Mesendoderm (in vitro differentiated cells): ENCODE results near the gene PLCB1.

Experiments
- DNase-seq: peaks from one replicate; pipeline ENCODE4 v3.0.0; 2013
- H2AK5ac ChIP-seq: 2 replicates; pipeline ENCODE4 v1.6.1; 2013; ENCODE audit warnings: low read length, inconsistent platforms
- H2BK120ac ChIP-seq: 2 replicates; pipeline ENCODE4 v1.6.1; 2013; ENCODE audit warnings: low read depth, mild to moderate bottlenecking, low read length, moderate library complexity, mixed read lengths
- H2BK15ac ChIP-seq: replicated peaks from 2 replicates; pipeline ENCODE4 v1.6.1; 2013; ENCODE audit warnings: low read depth, mild to moderate bottlenecking, moderate library complexity
- H2BK5ac ChIP-seq: 2 replicates; pipeline ENCODE4 v1.6.1; 2013; ENCODE audit warnings: low read length, inconsistent platforms
- H3K18ac ChIP-seq: 2 replicates; pipeline ENCODE4 v1.6.1; 2013; ENCODE audit warnings: mild to moderate bottlenecking, low read length, mixed read lengths
- H3K23ac ChIP-seq: one replicate; pipeline ENCODE4 v1.6.1; 2013; ENCODE audit warnings: low read length
- H3K27ac ChIP-seq: 2 replicates; pipeline ENCODE4 v1.5.1; 2013; ENCODE audit warnings: low read depth, mild to moderate bottlenecking, inconsistent platforms, low read length, moderate library complexity
- H3K27me3 ChIP-seq: 2 replicates; pipeline ENCODE4 v1.6.1; 2013; ENCODE audit warnings: low read length, control low read depth, mild to moderate bottlenecking, inconsistent platforms; ENCODE audit not compliant: insufficient read depth, poor library complexity
- H3K36me3 ChIP-seq: 2 replicates; pipeline ENCODE4 v1.6.1; 2013; ENCODE audit warnings: low read length, inconsistent platforms; ENCODE audit not compliant: control insufficient read depth, insufficient read depth
- H3K4ac ChIP-seq: one replicate; pipeline ENCODE4 v1.6.1; 2013; ENCODE audit warnings: low read depth, mild to moderate bottlenecking, low read length, moderate library complexity
- H3K4me1 ChIP-seq: 2 replicates; pipeline ENCODE4 v1.6.1; 2013; ENCODE audit warnings: low read depth, low read length, inconsistent platforms; ENCODE audit not compliant: control insufficient read depth
- H3K4me2 ChIP-seq: 2 replicates; pipeline ENCODE4 v1.6.1; 2013; ENCODE audit warnings: low read length
- H3K4me3 ChIP-seq: 2 replicates; pipeline ENCODE4 v1.5.1; 2013; ENCODE audit warnings: mild to moderate bottlenecking, low read length
- H3K56ac ChIP-seq: one replicate; pipeline ENCODE4 v1.6.1; 2013; ENCODE audit warnings: low read length
- H3K79me1 ChIP-seq: 2 replicates; pipeline ENCODE4 v1.6.1; 2013; ENCODE audit warnings: low read length, inconsistent platforms
- H3K79me2 ChIP-seq: 2 replicates; pipeline ENCODE4 v1.6.1; 2013; ENCODE audit warnings: mild to moderate bottlenecking, low read length; ENCODE audit not compliant: control insufficient read depth, insufficient read depth
- H3K9ac ChIP-seq: 2 replicates; pipeline ENCODE4 v1.6.1; 2013; ENCODE audit warnings: low read length, inconsistent platforms
- H4K5ac ChIP-seq: one replicate; pipeline ENCODE4 v1.6.1; 2013; ENCODE audit warnings: low read length
- H4K8ac ChIP-seq: one replicate; pipeline ENCODE4 v1.6.1; 2013; ENCODE audit warnings: low read depth, mild to moderate bottlenecking, control low read depth, low read length, moderate library complexity
- WGBS: extraction: QIAGEN DNeasy Blood & Tissue Kit; methylation state at CpG from one replicate; pipeline ENCODE4 v1.1.7; 2013; ENCODE audit warnings: low lambda C conversion rate, missing lambda C conversion rate; ENCODE audit not compliant: insufficient coverage; ENCODE audit errors: extremely low coverage; 5-methylcytosine and 5-hydroxymethylcytosine counted together

Gene PLCB1

DNA sequence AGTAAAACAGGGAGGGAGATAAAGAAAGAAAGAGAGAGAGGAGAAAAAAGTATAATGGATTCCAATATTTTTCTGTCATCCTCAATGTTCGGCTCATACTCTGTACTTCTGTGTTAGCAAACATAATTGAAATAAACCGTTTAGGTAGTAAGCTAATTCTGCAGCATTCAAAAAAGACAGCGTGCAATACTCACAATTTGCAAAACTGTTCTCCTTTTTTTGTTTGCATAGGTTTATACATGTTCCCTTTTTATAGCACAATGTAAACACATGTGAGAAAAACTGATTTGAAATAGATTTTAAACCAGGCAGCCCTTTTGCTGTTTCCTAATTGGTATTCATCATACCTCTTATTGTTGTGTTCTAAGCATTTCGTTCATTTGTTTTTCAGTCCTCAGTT, 188.9 kb downstream of the PLCB1 start:
- Histone ChIP-seq H4K8ac (no peak overlapping the region), H3K56ac (no peak overlapping the region), H3K18ac (no peak overlapping the region), H3K9ac (no peak overlapping the region), H3K4me3 (no peak overlapping the region), H3K4me2 (no peak overlapping the region), H3K4me1 (peaks cover 2% of the 10 kb centered on the region), H2BK15ac (no peak overlapping the region), H3K36me3 (no peaks in the 10 kb centered on the region), H3K27me3 (no peaks in the 10 kb centered on the region), H3K27ac (no peak overlapping the region), H4K5ac (no peak overlapping the region), H2AK5ac (no peak overlapping the region), H3K4ac (no peak overlapping the region), H2BK5ac (no peak overlapping the region), H3K79me2 (no peaks in the 10 kb centered on the region), H2BK120ac (no peak overlapping the region), H3K79me1 (no peaks in the 10 kb centered on the region), H3K23ac (no peak overlapping the region)
- DNase-seq: no peak
- no CpG with 5 or more reads among the region's 4 CpGs for WGBS

DNA sequence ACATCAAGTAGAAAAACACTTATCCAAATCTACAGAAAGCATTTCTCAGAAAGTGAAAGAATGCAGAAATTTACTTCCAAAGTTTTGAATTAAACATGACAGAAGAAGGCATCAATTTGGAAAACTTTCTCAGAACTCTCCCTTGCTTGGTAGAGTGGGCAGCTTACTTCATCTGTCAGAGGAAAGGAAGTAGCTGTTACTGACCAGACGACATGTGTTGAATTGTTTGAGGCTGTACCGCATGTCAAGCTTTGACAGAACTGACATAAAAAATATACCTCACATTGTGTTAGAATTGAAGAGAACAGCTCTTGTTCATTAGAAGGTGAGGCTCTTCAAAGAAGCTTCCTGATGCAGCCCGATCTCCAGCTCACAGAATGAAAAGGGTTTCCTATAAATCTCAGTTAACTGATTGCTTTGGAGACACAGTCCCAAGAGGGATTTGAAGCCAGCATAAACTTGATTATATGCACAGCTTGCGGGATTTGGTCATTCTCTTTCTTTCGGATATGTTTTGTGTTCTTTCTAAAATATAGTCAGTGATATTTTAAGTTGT, 190.7 kb downstream of the PLCB1 start:
- DNase-seq: no peak
- no peak overlapping the region for H3K4ac ChIP-seq

GRCh38 chr20:8326191-8326590, 194.1 kb downstream of the PLCB1 start:
- no peak overlapping the region for H3K18ac ChIP-seq
- H2BK5ac ChIP-seq: no peak overlapping the region
- no peak overlapping the region for H3K23ac ChIP-seq
- no CpG with 5 or more reads among the region's 3 CpGs for WGBS
- no peak overlapping the region for H3K9ac ChIP-seq
- H3K79me2 ChIP-seq: no peaks in the 10 kb centered on the region
- no peak overlapping the region for H3K4me3 ChIP-seq
- no peaks in the 10 kb centered on the region for H3K79me1 ChIP-seq
- H2BK15ac ChIP-seq: no peak overlapping the region
- H3K36me3 ChIP-seq: no peaks in the 10 kb centered on the region
- H3K27me3 ChIP-seq: no peaks in the 10 kb centered on the region
- H3K27ac ChIP-seq: no peak overlapping the region
- H3K56ac ChIP-seq: no peak overlapping the region
- no peak overlapping the region for H2BK120ac ChIP-seq
- H3K4me1 ChIP-seq: peaks cover 2% of the 10 kb centered on the region
- H3K4ac ChIP-seq: no peak overlapping the region
- no peak overlapping the region for H2AK5ac ChIP-seq
- no peak overlapping the region for H4K5ac ChIP-seq
- DNase-seq: no peak
- H3K4me2 ChIP-seq: no peak overlapping the region
- H4K8ac ChIP-seq: no peak overlapping the region

More for the DNA sequence above, 190.7 kb downstream of the PLCB1 start:
- Histone ChIP-seq H4K8ac (no peak overlapping the region), H2BK5ac (no peak overlapping the region), H3K27ac (no peak overlapping the region), H3K4me2 (no peak overlapping the region), H3K36me3 (no peaks in the 10 kb centered on the region), H3K79me1 (no peaks in the 10 kb centered on the region), H3K79me2 (no peaks in the 10 kb centered on the region), H2BK15ac (no peak overlapping the region), H2AK5ac (no peak overlapping the region), H3K4me3 (no peak overlapping the region), H4K5ac (no peak overlapping the region), H3K4me1 (peaks cover 2% of the 10 kb centered on the region), H3K18ac (no peak overlapping the region), H3K23ac (no peak overlapping the region), H3K9ac (no peak overlapping the region), H3K27me3 (no peaks in the 10 kb centered on the region), H3K56ac (no peak overlapping the region), H2BK120ac (no peak overlapping the region)
- no CpG with 5 or more reads among the region's 5 CpGs for WGBS

DNA sequence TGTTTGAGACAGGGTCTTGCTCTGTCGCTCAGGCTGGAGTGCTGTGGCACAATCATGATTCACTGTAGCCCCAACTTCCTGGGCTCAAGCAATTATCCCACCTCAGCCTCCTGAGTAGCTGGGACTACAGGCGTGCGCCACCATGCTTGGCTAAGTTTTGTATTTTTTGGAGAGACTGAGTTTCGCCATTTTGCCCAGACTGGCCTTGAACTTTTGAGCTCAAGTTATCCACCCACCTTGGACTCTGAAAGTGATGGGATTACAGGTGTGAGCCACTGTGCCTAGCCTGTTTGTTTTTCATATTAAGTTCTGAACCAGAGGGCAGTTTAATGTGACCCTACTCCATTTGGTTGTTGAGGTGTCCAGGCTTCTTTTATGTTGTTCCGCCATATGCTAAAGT, 194.8 kb downstream of the PLCB1 start:
- H2BK15ac ChIP-seq: no peak overlapping the region
- H3K27me3 ChIP-seq: no peaks in the 10 kb centered on the region
- no peak overlapping the region for H2BK5ac ChIP-seq
- no peak overlapping the region for H3K4me2 ChIP-seq
- H3K4me3 ChIP-seq: no peak overlapping the region
- H4K5ac ChIP-seq: no peak overlapping the region
- no peak for DNase-seq
- H3K79me2 ChIP-seq: no peaks in the 10 kb centered on the region
- H3K36me3 ChIP-seq: no peaks in the 10 kb centered on the region
- no peak overlapping the region for H3K27ac ChIP-seq
- H3K4me1 ChIP-seq: peaks cover 2% of the 10 kb centered on the region
- H3K56ac ChIP-seq: no peak overlapping the region
- H3K4ac ChIP-seq: no peak overlapping the region
- no peak overlapping the region for H4K8ac ChIP-seq
- no peak overlapping the region for H3K18ac ChIP-seq
- no peak overlapping the region for H3K9ac ChIP-seq
- no peaks in the 10 kb centered on the region for H3K79me1 ChIP-seq
- no peak overlapping the region for H2BK120ac ChIP-seq
- H2AK5ac ChIP-seq: no peak overlapping the region
- no CpG with 5 or more reads among the region's 5 CpGs for WGBS
- H3K23ac ChIP-seq: no peak overlapping the region

GRCh38 chr20:8328189-8328588, 196.1 kb downstream of the PLCB1 start:
- no CpG with 5 or more reads among the region's 1 CpG for WGBS
- Histone ChIP-seq H3K4me2 (no peak overlapping the region), H3K4me3 (no peak overlapping the region), H4K8ac (no peak overlapping the region), H2AK5ac (no peak overlapping the region), H3K9ac (no peak overlapping the region), H3K4ac (no peak overlapping the region), H3K18ac (no peak overlapping the region), H3K79me1 (no peaks in the 10 kb centered on the region), H3K27me3 (no peaks in the 10 kb centered on the region), H3K79me2 (no peaks in the 10 kb centered on the region), H3K23ac (no peak overlapping the region), H4K5ac (no peak overlapping the region), H2BK120ac (no peak overlapping the region), H2BK15ac (no peak overlapping the region), H3K56ac (no peak overlapping the region), H3K36me3 (no peaks in the 10 kb centered on the region), H2BK5ac (no peak overlapping the region), H3K4me1 (peaks cover 2% of the 10 kb centered on the region), H3K27ac (no peak overlapping the region)
- no peak for DNase-seq

DNA sequence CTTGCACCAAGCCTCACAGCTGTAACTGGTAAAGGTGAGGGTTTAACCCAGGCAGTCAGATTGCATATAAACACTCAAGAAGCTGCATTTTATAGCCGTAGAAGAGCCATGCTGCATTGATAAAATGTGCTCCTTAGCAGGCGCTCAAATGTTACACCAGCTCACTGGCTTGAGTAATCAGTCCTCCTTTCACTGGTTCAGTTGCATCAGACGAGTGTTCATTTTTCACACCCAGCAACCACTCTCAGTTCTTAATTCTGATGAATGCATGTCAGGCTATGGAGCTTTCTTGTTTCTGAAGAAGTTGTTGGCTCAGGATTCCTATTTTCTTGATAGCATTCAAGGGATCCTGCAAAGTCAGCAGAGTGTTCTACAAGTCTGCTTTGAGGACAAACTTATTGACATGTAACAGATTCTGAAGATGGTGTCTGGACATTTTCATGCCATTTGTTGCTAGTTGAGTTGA, 198.3 kb downstream of the PLCB1 start:
- DNase-seq: no peak
- WGBS: no CpG with 5 or more reads among the region's 3 CpGs
- Histone ChIP-seq H3K56ac (no peak overlapping the region), H2BK120ac (no peak overlapping the region), H3K79me2 (no peaks in the 10 kb centered on the region), H4K5ac (no peak overlapping the region), H3K4me2 (no peak overlapping the region), H3K23ac (no peak overlapping the region), H2AK5ac (no peak overlapping the region), H3K27me3 (no peaks in the 10 kb centered on the region), H4K8ac (no peak overlapping the region), H3K79me1 (no peaks in the 10 kb centered on the region), H2BK5ac (no peak overlapping the region), H2BK15ac (no peak overlapping the region), H3K4ac (no peak overlapping the region), H3K4me1 (peaks cover 2% of the 10 kb centered on the region), H3K18ac (no peak overlapping the region), H3K9ac (no peak overlapping the region), H3K27ac (no peak overlapping the region), H3K36me3 (no peaks in the 10 kb centered on the region), H3K4me3 (no peak overlapping the region)
